Breast epithelium (tissue), 4 donors: ENCODE measurements around the gene FAM135A. TPM values are rescaled to one million over a fixed set of nuclear protein-coding genes. Genes with fewer than 3 reads are reported as not detected.
"Not testable (repeated sequence)": the region's sequence is repeated elsewhere in the genome, so short reads cannot be mapped to it uniquely, and the experiment has no call there.

Experiments
- DNase-seq, 2 donors: peaks; one replicate each; pipeline ENCODE4 v3.0.0-alpha.2; 2019; ENCODE audit warnings: low spot score in 2 of 2
- H3K27ac ChIP-seq, 2 donors: fragments of 200-600 bp; sonication (generic) in 1 of 2; one replicate each; pipeline ENCODE4 v1.5.1; 2016 to 2019; ENCODE audit warnings: mild to moderate bottlenecking in 1 of 2
- H3K27me3 ChIP-seq, 2 donors: fragments of 200-600 bp; sonication (generic) in 1 of 2; one replicate each; pipeline versions ENCODE4 v1.5.1 to v1.6.0; 2017 to 2019; ENCODE audit warnings: control low read depth in 1 of 2, mild to moderate bottlenecking in 1 of 2
- H3K36me3 ChIP-seq: fragments of 200-600 bp; one replicate; pipeline ENCODE4 v1.5.1; 2019
- H3K4me1 ChIP-seq, 2 donors: fragments of 200-600 bp; sonication (generic); one replicate each; pipeline ENCODE4 v1.5.1; 2016 to 2019; ENCODE audit warnings: control low read depth in 1 of 2
- H3K4me3 ChIP-seq, 3 donors: fragments of 200-600 bp; sonication (generic); 1 replicate in 2 of 3; 2 replicates in 1 of 3; pipeline ENCODE4 v1.5.1; 2016 to 2019; ENCODE audit warnings: mild to moderate bottlenecking in 3 of 3, moderate library complexity in 2 of 3
- H3K9me3 ChIP-seq, 2 donors: fragments of 200-600 bp; sonication (generic) in 1 of 2; one replicate each; pipeline ENCODE4 v1.5.1; 2016 to 2019; ENCODE audit warnings: control low read depth in 1 of 2
- CTCF ChIP-seq, 3 donors: fragments of 450-650 bp; IDR thresholded peaks; one replicate each; pipeline ENCODE4 v1.5.1; 2016 to 2017; ENCODE audit warnings: antibody characterized with exemption in 3 of 3, mild to moderate bottlenecking in 3 of 3, moderate library complexity in 3 of 3
- POLR2A ChIP-seq: fragments of 450-650 bp; IDR thresholded peaks from one replicate; pipeline ENCODE4 v1.6.1; 2016; ENCODE audit warnings: antibody characterized with exemption, mild to moderate bottlenecking, moderate library complexity
- POLR2AphosphoS5 ChIP-seq, 3 donors: sonication (generic); formaldehyde crosslinking; IDR thresholded peaks; one replicate each; pipeline ENCODE4 v1.6.1; 2017; ENCODE audit warnings: antibody characterized with exemption in 3 of 3
- intact Hi-C: fragments of 100-400 bp; cut with DNase I; formaldehyde crosslinking; loops from one replicate; pipeline ENCODE4 v1.15.1; 2023; ENCODE audit warnings: low total_unique reads
- total RNA-seq, 3 donors: library from RNA; depleted of rRNA; stranded (reverse); fragments of >200 nt; gene quantifications; one replicate each; pipeline ENCODE4 v1.1.0, GENCODE V29; 2016

FAM135A gene
- total RNA-seq, 3 donors from 2014 or later: 25.9 to 34.2 (median 30.2) TPM

- H3K4me1 ChIP-seq: no peaks in the 10 kb centered on the region
- no peaks in the 10 kb centered on the region for H3K27me3 ChIP-seq
- intact Hi-C loops: no loop called here
- no peaks in the 10 kb centered on the region for H3K9me3 ChIP-seq
- H3K36me3 ChIP-seq: no peaks in the 10 kb centered on the region
- H3K4me3 ChIP-seq: no peak overlapping the region
- no peak for TF ChIP-seq POLR2A
- TF ChIP-seq CTCF (IDR thresholded peaks at IDR 0.05): no peak
- no peak for TF ChIP-seq POLR2AphosphoS5 (IDR thresholded peaks at IDR 0.05)
- DNase-seq: no peak
- no peak overlapping the region for H3K27ac ChIP-seq
Observed at GRCh38 chr6:70549327-70549726, 136.0 kb downstream of the FAM135A start.

GRCh38 chr6:70551566-70551965 lies 138.3 kb downstream of the FAM135A start:
- Histone ChIP-seq H3K4me3 (no peak overlapping the region), H3K36me3 (no peaks in the 10 kb centered on the region), H3K9me3 (no peaks in the 10 kb centered on the region), H3K27ac (no peak overlapping the region), H3K4me1 (no peaks in the 10 kb centered on the region), H3K27me3 (no peaks in the 10 kb centered on the region)
- TF ChIP-seq POLR2A (no peak), CTCF (IDR thresholded peaks at IDR 0.05) (no peak), POLR2AphosphoS5 (IDR thresholded peaks at IDR 0.05) (no peak)
- intact Hi-C loops: no loop called here
- no peak for DNase-seq

- H3K36me3 ChIP-seq, H3K4me1 ChIP-seq, H3K4me3 ChIP-seq, DNase-seq, H3K27me3 ChIP-seq, H3K9me3 ChIP-seq, intact Hi-C loops, H3K27ac ChIP-seq: not testable (repeated sequence)
Observed at GRCh38 chr6:70552286-70552940, 139.1 kb downstream of the FAM135A start.

- Histone ChIP-seq H3K27ac (no peak overlapping the region), H3K4me3 (no peak overlapping the region), H3K9me3 (no peaks in the 10 kb centered on the region), H3K36me3 (no peaks in the 10 kb centered on the region), H3K4me1 (no peaks in the 10 kb centered on the region), H3K27me3 (no peaks in the 10 kb centered on the region)
- intact Hi-C loops: no loop called here
- no peak for DNase-seq
- TF ChIP-seq POLR2AphosphoS5 (IDR thresholded peaks at IDR 0.05): no peak
- no peak for TF ChIP-seq CTCF (IDR thresholded peaks at IDR 0.05)
- no peak for TF ChIP-seq POLR2A
Observed at GRCh38 chr6:70552974-70553373, 139.7 kb downstream of the FAM135A start.

GRCh38 chr6:70557998-70558397 lies 144.7 kb downstream of the FAM135A start:
- no peak for DNase-seq
- intact Hi-C loops: no loop called here
- no peaks in the 10 kb centered on the region for H3K36me3 ChIP-seq

GRCh38 chr6:70562401-70562800 lies 149.1 kb downstream of the FAM135A start:
- H3K36me3 ChIP-seq, DNase-seq, H3K27ac ChIP-seq, intact Hi-C loops, H3K9me3 ChIP-seq, H3K4me3 ChIP-seq, H3K27me3 ChIP-seq, H3K4me1 ChIP-seq: not testable (repeated sequence)

More at GRCh38 chr6:70557998-70558397, 144.7 kb downstream of the FAM135A start:
- Histone ChIP-seq H3K27ac (no peak overlapping the region), H3K9me3 (no peaks in the 10 kb centered on the region), H3K4me1 (no peaks in the 10 kb centered on the region), H3K27me3 (no peaks in the 10 kb centered on the region), H3K4me3 (no peak overlapping the region)
- no peak for TF ChIP-seq CTCF (IDR thresholded peaks at IDR 0.05)
- TF ChIP-seq POLR2A: no peak
- TF ChIP-seq POLR2AphosphoS5 (IDR thresholded peaks at IDR 0.05): no peak
